HG03139 (cell line): ENCODE measurements around the gene LOXL1.
A peak's percentile ranks its signal among the peaks of the same experiment; 100 is the strongest.
"Not testable (repeated sequence)": the region's sequence is repeated elsewhere in the genome, so short reads cannot be mapped to it uniquely, and the experiment has no call there.

Experiments
- ATAC-seq: cut with Tn5 transposase; IDR thresholded peaks from one replicate; pipeline ENCODE4 v1.9.1; 2021; ENCODE audit not compliant: unreplicated experiment

The LOXL1 gene

DNA sequence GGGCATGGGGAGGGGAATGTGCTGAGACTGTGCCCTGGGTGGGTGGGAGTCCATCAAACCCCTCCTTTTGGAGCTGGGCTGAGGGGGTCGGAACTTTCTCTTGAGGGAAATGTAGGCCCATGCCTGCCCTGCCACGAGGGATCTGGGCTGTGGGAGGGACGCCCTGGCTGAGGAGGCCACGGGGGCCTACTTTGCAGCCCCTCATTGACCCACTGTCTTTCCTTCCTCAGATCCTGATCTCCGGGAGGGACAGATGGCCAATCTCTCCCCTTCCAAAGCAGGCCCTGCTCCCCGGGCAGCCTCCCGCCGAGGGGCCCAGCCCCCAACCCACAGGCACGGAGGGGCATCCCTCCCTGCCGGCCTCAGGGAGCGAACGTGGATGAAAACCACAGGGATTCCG lies 25.3 kb downstream of the LOXL1 start:
- ATAC-seq = no peak

DNA sequence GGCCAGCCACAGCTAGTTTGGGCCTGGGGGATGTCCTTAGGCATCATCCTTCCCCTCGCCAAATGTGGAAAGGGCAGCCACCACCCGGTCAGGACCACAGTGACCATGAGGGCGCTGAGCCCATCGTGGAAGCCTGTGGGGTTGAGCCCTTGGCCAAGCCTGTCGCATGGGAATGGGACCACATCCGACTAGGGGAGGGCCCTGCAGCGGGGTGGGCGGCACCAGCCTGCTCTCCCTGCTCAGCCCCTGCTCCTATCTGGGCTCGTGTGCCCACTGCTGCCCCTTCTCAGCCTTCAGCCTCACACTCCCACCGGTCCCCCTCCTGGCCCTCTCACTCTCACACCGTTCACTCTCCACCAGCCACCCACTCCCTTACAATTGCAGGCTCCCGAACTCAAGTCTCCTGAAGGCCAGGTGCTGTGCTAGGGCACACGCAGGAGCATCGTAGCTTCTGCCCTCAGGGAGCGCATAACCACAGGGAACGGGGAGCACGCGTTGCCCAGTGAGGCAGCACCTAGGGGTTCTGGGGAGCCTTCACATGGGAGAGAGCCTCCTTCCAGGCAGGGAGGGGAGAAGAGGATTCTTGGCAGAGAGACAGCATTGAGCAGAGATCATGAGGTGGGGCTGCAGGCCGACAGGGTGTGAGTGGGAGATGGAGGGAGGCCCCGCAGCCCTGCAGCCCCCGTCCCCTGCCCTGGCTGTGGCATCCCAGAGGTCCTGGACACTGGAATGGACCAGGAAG lies 26.1 kb downstream of the LOXL1 start:
- no peak for ATAC-seq

DNA sequence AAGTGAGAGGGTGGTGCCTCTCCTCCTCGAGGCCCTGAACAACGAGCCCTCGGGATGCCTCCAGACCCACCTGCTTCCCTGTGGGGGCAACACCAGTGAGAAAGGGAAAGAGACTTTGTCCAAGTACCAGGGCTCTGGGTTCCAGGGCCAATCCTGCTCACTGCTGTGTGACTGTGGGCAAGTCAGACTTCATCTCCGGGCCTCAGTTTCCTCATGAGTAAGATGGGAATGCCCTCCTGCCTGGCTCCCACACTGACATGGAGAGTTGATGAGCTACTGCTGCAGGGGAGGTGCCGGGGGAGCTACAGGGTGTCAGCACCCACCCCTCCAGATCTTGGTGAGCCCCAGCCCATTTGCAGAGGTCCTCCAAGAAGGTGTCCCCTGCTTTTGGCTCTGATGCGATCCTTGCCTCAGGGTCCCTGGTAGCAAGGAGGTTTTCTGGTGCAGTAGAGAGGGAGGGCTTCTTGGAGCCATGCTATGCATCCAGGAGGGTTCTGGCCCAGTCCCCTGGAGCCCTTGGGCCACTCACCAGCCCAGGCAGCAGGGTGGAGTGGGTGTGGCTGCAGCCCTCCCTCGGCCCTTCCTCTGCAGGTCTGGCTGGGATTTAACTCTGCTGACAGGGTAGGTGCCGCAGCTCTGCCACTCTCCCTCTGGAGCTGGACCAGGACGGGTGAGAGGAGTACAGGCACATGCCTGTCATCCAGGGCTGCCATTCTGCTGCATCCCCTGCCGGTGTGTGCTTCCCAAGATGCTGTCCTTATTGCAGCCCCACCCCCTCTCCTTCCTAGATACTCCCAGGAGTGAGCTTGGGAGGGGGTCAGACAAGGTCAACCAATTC lies 26.9 kb downstream of the LOXL1 start:
- ATAC-seq = no peak

DNA sequence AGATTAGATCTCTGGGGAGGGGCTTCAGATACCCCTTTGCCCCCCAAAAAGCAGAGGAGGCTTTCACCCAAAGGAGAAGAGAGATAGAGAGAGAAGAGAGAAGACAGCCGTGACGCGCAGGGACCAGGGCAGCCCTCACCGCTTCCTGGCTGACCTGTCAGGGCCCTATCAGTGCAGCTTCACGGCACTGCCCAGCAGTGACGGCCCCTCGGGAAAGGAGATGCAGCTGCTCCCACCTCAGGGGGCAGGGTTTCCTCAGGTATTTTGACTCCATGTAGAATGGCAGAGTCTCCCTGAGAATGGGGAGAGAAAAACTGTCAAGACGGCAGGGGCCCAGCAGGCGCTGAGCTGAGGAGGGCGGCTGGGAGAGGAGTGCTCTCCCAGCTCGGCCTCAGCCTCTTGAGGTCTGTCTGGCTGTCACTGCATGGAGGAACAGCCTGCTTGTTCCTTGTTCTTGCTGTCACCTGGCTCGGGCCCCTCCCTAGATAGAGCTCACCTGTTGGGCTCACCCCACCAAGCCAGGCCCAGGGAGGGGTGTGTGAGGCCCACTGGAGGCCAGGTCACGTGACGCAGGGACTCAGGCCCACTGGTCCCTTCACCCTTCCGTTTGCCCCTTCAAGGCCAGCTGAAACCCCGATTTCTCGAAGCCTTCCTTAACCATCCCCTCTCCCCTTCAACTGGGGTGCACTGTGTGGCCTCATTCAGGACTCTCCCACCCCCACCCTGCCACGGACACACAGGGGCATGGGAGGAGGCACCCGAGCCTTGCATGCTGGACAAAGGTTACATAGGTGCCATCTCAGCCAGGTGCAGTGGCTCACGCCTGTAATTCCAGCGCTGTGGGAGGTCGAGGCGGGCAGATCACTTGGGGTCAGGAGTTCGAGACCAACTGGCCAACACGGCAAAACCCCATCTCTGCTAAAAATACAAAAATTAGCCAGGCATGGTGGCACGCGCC lies 28.2 kb downstream of the LOXL1 start:
- no peak for ATAC-seq

DNA sequence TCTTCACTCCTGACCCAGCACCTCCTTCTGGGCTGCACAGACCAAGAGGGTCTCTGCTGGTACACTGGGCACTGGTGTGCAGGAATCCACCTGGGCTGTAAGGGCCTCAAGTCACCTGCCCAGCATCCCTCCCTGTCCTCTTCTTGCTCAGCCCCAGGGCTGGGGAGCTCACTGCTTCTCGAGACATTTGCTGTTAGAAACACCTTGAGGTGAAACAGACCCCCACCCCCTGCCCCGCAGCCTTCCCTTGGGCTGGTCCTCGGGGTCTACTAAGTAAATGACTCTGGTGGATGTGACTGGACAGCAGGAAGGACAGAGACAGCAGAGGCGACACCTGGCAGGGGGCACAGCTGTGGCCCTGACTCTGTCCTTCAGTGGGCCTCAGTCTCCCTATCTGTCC lies 29.1 kb downstream of the LOXL1 start:
- ATAC-seq = no peak

DNA sequence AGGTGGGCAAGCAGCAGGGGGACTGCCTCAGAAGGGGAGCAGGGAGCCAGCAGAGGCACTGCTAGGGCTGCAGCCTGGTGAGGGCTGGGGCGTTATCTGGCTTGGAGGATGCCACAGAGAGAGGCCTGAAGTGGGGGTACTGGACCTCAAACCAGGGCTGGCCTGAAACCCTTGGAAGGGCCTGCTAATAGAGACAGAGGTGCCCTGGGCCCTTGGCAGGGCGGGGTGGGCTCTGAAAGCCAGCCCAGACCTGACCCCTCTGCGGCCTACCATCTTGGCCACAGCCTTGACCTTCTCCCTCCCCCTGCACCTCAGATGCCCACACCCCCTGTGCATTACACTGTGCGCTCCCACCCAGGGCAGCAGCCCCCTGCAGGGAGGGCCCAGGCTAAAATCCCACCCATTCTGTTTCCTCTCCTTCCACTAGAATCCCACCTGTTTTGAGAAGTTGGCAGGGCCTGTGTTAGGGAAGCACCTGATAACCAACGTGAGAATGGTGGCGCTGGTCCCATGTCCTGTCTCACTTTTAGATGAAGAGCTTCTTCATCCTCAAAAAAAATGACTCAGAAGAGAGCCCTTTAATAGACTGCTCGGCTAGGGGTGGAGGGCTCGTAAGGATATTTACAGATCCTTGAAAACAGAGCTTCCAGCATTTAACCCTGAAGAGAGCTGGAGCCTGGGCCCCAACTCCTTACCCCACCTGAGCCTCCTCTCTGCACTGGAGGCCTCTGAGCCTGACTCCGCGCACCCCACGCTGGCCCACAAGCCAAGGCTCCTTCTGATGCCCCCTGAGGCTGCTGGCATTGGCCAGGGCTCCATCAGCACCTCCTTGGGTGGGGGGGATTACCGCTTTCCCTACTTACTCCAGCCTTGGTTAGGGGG lies 29.8 kb downstream of the LOXL1 start:
- ATAC-seq = no peak

DNA sequence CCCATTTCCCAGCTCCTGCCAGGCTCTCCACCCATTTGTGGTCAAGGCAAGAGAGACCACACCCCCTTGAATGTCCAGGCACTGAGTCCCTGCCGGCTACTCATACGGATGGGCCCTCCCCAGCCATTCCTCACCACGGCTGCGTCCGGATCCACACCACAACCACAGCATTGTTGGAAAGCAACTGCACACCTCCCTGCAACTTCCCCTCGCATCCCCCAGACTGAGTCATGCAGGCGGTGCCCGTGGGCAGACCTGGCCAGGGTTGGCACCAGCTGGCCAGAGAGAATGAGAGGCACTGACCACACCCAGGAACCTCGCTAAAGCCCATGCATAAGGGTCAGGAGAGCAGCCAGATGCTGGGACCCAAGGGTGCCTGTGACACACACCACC lies 30.5 kb downstream of the LOXL1 start:
- ATAC-seq = no peak

DNA sequence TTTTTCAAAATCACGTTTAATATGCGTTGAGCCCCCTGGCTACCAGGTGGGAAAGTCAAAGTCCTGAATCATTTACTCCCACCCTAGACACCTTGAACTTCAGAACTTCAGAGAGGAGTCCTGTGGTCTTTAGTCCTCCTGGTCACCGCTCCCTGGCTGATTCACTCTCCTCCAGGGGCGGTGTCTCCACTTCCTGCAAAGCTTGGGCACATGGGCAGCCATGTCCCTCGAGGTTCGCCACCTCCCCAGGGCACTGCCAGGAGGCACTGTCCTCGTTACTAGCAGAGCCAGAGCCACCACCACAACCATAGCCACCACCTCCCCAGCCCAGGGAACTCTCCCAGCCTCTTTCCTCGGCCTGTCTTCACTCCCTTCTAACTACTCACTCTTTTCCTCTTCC lies 31.0 kb downstream of the LOXL1 start:
- no peak for ATAC-seq

DNA sequence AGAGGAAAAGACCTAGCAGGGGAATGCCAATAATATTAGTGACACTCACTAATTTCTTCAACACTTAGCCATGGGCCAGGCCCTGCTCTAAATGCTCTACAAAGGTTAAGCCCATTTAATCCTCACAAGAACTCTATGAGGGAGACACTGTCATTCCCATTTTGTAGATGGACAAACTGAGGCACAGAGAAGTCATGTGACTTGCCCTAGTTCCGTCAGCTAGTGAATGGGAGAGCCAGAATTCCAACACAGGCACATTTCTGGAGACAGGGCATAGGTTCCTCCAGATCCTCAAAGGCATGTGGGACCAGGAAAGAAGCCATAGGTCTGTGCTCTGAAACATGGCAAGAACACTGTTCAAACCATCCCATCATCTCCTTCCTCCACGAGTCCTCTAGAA lies 31.5 kb downstream of the LOXL1 start:
- ATAC-seq = no peak

DNA sequence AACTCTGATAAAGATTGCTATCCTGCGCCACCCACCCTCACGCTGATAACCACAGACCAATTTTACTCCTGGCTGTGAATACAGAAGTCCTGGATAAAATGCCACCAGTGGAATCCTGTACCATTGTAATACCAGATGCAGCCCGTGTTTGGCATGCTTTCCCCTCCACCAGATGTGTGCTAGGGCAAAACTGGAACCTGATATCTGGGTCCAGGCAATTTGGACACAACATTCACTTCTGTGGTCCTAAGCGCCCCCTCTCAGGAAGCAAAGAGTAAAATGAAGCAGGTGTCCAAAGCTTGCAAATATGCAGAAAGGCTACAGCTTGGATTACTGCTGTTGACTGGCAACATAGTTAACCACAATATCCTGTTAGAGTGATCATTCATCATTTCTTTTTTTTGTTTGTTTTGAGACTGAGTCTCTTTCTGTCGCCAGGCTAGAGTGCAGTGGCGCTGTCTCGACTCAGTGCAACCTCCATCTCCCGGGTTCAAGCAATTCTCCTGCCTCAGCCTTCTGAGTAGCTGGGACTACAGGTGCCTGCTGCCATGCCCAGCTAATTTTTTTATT lies 32.8 kb downstream of the LOXL1 start:
- no peak for ATAC-seq

DNA sequence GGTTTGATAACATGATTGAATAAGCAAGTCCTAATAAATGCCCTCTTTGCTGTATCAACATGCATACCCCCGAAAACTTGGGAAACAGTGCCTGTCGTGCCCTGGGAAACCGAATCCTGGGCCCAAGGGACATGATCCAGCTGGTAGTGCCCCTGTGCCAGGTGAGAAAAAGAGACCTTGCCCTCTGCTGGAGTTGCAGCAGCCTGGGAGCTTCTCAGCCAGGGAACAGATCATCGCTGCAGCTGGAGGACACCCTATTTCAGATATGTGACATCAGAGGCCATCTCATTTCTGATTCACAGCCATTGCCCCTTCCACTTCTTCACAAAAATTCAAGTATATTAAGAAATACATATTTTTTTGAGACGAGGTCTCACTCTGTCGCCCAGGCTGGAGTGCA lies 33.5 kb downstream of the LOXL1 start:
- ATAC-seq = no peak

DNA sequence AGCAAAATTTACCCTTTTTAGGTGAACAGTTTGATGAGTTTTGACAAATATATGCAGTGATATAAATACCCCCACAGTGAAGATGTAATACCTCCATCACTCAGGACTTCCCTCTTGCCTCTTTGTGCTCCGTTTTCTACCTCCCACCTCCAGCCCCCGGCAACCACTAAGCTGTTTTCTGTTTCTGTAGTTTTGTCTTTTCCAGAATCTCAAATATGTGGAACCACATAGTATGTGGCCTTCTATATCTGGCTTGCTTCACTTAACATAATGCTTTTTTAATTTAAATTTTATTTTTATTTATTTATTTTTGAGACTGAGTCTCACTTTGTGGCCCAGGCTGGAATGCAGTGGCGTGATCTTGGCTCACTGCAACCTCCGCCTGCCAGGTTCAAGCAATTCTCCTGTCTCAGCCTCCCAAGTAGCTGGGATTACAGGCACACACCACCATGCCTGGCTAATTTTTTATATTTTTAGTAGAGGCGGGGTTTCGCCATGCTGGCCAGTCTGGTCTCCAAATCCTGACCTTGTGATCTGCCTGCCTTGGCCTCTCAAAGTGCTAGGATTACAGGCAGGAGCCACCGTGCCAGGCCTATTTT lies 34.3 kb downstream of the LOXL1 start:
- ATAC-seq = not testable (repeated sequence)

DNA sequence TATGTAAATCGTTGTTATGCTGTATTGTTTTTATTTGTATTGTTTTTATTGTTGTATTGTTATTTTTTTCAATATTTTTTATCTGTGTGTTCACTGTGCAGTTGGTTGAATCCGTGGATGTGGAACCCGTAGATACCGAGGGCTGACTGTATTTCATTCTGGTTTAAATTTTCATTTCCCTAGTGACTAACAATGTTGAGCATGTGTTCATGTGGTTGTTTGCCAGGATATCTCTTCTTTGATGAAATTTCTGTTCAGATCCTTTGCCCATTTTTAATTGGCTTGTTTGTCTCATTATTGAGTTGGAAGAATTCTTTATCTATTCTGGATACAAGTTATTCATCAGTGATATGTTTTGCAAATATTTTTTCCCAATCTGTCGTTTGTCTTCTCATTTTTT lies 36.2 kb downstream of the LOXL1 start:
- no peak for ATAC-seq

DNA sequence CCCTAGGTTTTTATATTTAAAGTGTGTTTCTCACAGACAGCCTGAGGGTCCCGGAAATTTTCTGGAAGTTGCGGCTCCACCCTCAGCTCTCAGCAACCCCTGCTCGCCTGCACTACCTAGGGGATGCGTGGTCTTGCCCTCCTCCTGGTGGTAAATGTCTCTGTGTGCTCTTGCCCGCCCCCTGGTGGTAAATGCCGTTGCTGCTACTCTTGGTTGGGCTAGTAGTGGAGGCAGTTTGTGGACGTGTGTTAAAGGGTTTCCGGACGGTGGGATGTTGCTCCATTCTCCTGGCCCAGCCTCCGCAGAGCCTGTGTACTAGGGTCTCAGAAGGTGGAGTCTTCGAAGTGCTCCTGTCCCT lies 38.5 kb downstream of the LOXL1 start:
- ATAC-seq = no peak

DNA sequence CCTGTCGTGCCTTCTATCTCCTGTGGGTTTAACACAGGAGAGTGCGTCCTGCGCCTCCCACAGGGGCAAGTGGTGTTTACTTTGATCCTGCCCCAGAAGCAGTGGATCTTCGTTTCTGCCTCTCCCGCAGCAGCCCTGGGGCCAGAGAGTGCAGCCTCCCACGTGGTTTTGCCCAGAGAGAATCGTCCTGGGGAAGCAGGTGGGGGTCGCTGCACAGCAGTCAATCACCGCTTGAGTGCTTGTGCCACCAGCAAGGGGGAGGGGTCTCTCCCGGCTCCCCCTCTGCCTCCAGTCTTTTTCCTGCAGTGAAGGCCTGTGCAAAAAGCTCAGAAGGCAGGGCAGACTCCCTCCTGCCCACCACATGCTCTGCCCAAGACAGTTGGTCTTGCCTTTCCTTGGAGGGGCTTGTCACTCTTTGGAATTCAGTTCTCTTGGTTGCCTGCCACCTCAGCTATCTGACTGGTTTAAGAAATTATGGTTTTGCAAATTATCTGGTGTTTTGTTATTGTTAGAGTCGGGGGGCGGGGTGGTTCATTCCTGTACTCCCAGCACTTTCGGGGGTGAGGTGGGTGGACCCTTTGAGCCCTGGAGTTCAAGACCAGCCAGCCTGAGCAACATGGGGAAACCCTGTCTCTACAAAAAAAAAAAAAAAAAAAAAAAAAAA lies 39.0 kb downstream of the LOXL1 start:
- no peak for ATAC-seq

DNA sequence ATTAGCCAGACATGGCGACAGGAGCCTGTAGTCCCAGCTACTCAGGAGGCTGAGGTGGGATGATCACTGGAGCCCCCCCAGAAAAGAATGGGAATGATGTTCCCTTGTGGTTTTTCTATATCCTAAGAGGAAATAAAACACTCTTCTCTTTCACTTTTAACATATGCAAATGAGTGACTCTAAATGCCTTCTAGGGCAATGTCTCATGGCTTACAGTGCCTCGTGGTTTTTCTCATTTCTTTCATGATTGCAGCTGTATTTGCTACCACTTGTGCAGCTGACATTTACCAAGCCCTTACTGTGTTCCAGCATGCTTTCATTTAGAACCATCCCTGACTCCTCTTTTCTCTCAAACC lies 39.5 kb downstream of the LOXL1 start:
- ATAC-seq = peak; percentile 48

DNA sequence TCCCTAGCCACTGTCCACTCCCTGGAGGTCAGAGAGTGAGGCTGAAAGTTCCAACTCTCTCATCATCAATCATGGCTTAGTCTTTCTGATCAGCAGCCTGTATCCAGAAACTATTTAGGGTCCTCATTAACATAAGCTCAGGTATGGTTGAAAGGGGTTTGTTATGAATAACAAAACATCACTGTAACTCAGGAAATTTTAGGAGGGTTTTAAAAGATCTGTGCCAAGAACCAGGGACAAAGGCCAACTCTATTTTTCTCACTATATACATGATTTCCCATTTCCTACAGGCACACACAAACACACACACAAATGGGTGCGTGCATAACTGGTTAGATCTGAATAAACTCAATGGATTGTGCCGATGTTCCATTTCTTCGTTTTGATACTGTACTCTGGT lies 42.2 kb downstream of the LOXL1 start:
- ATAC-seq = no peak

DNA sequence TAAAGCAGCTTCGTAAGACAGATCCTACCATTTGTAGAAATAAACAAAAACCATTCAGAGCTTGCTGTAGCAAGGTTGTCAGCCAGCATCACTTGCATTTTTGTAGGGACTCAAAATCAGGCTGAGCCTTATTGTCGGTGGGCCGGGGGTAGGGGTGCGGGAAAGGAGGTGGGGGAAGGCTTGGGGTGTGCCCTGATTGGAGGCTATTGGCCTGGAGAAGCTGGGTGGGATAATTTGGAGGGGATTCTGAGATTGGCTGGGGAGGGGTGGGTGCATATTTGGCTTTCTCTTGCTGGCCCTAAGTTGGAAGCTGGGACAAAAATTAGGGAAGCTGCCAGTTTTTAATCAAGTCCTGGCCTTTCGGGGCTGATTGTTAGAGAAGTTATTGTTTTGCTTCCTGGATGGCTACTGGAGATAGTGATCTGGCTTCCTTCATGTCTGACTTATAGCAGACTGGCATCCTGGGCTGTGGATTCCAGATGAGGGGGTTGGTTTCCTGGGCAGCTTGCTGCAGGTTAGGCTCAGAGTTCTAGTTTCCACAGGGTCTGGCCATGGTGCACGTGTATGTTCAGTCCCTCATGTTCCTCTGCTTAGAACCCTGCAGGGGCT lies 43.0 kb downstream of the LOXL1 start:
- ATAC-seq = no peak
